Tibial artery (tissue), 4 donors: ENCODE data around the gene ITPK1.

ENCODE experiments used
- DNase-seq, 2 donors: peaks; one replicate each; pipeline ENCODE4 v3.0.0-alpha.2; 2019
- H3K27ac ChIP-seq, 2 donors: fragments of 200-600 bp; sonication (generic) in 1 of 2; 1 replicate in 1 of 2; 2 replicates in 1 of 2; pipeline ENCODE4 v1.5.1; 2018 to 2019; ENCODE audit warnings: mild to moderate bottlenecking in 1 of 2
- H3K27me3 ChIP-seq, 2 donors: fragments of 200-600 bp; sonication (generic) in 1 of 2; one replicate each; pipeline versions ENCODE4 v1.5.1 to v1.6.0; 2016 to 2019
- H3K36me3 ChIP-seq, 3 donors: fragments of 200-600 bp; sonication (generic) in 2 of 3; one replicate each; pipeline ENCODE4 v1.5.1; 2016 to 2019; ENCODE audit warnings: mild to moderate bottlenecking in 2 of 3
- H3K4me1 ChIP-seq, 4 donors: fragments of 200-600 bp; sonication (generic) in 2 of 4; 1 replicate in 3 of 4; 2 replicates in 1 of 4; pipeline ENCODE4 v1.5.1; 2016 to 2019
- H3K4me3 ChIP-seq, 2 donors: fragments of 200-600 bp; sonication (generic) in 1 of 2; 1 replicate in 1 of 2; 2 replicates in 1 of 2; pipeline ENCODE4 v1.5.1; 2018 to 2019; ENCODE audit warnings: mild to moderate bottlenecking in 2 of 2
- H3K9me3 ChIP-seq, 3 donors: fragments of 200-600 bp; sonication (generic) in 1 of 3; one replicate each; pipeline ENCODE4 v1.5.1; 2016 to 2019
- intact Hi-C: fragments of 100-400 bp; cut with DNase I; formaldehyde crosslinking; loops from one replicate; pipeline ENCODE4 v1.15.0; 2023; ENCODE audit warnings: low total_unique reads
- TF ChIP-seq, protein P1 (sequence below), 2 experiments: fragments of 200-600 bp in 1 of 2; fragments of 450-650 bp in 1 of 2; IDR thresholded peaks; one replicate each; pipeline ENCODE4 v1.5.1; 2017 to 2019; ENCODE audit warnings: antibody characterized with exemption in 2 of 2, mild to moderate bottlenecking in 1 of 2, moderate library complexity in 1 of 2

ITPK1 gene

DNA sequence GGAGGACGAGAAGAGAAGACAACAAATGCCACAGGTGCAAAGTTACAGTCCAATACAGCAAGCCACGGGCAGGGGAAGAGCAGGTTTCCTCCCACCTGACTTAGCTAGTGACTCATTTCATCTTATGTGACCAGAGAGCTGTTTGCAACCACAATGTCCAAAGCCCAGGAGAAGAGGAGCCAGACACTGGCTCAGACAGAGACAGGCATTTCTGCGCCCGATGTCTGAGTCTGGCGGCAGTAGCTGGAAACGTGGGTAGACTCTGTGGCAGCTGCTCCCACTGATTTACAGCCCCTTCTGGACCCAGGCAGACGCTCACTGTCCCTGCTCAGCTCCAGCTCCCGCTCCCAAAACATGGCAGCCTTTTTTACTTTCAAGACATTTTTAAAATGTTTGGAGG lies 132.8 kb downstream of the ITPK1 start:
- DNase-seq = no peak
- intact Hi-C loops = no loop called here
- H3K9me3 ChIP-seq = no peaks in the 10 kb centered on the region
- peaks cover 0 to 8% (median 0%) of the 10 kb centered on the region in 3 donors for H3K36me3 ChIP-seq
- H3K4me1 ChIP-seq = peaks cover 0 to 48% (median 29%) of the 10 kb centered on the region in 4 donors
- H3K4me3 ChIP-seq = no peak overlapping the region
- no peaks in the 10 kb centered on the region for H3K27me3 ChIP-seq
- TF ChIP-seq, protein P1, sequence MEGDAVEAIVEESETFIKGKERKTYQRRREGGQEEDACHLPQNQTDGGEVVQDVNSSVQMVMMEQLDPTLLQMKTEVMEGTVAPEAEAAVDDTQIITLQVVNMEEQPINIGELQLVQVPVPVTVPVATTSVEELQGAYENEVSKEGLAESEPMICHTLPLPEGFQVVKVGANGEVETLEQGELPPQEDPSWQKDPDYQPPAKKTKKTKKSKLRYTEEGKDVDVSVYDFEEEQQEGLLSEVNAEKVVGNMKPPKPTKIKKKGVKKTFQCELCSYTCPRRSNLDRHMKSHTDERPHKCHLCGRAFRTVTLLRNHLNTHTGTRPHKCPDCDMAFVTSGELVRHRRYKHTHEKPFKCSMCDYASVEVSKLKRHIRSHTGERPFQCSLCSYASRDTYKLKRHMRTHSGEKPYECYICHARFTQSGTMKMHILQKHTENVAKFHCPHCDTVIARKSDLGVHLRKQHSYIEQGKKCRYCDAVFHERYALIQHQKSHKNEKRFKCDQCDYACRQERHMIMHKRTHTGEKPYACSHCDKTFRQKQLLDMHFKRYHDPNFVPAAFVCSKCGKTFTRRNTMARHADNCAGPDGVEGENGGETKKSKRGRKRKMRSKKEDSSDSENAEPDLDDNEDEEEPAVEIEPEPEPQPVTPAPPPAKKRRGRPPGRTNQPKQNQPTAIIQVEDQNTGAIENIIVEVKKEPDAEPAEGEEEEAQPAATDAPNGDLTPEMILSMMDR (IDR thresholded peaks at IDR 0.05) = no peak
- H3K27ac ChIP-seq = no peak overlapping the region

DNA sequence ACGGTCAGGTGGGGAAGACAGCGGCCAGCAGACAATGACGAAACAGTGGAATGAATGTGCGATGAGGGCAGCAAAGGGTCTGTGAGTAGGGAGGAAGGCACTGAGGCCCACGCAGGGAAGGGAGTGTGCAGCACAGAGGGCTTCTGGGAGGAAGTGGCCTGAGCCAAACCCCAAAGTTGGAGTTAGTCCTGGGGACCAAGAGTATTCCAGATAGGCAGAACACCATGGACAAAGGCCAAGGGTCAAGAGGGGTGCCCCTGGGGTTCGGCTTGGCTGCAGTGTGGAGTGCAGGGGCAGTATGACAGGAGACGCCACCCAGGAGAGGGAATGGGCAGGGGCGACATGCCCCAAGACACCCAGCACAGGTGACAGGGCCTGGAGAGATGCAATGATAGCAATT lies 134.0 kb downstream of the ITPK1 start:
- Histone ChIP-seq H3K36me3 (peaks cover 0 to 16% (median 0%) of the 10 kb centered on the region in 3 donors), H3K27me3 (no peaks in the 10 kb centered on the region), H3K9me3 (no peaks in the 10 kb centered on the region), H3K27ac (no peak overlapping the region), H3K4me3 (no peak overlapping the region), H3K4me1 (peaks cover 0 to 41% (median 21%) of the 10 kb centered on the region in 4 donors)
- intact Hi-C loops = no loop called here
- no peak for DNase-seq
- TF ChIP-seq, protein P1 (IDR thresholded peaks at IDR 0.05) = no peak

DNA sequence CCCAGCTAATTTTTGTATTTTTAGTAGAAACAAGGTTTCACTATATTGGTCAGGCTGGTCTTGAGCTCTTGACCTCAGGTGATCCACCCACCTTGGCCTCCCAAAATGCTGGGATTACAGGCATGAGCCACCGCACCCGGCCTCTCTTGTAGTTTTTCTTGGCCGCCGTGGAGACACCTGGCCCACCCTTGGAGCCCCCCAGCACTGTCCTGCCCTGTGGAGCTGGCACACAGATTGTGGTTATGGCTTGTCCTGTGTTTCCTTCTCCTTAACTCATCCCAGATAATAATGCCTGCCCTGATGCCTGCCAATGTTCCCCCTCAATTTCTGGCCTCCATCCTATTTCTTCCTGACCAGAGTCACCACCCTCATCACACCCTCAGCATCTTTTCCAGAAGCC lies 134.9 kb downstream of the ITPK1 start:
- Histone ChIP-seq H3K27ac (no peak overlapping the region), H3K36me3 (peaks cover 0 to 22% (median 0%) of the 10 kb centered on the region in 3 donors), H3K4me1 (peaks cover 0 to 32% (median 13%) of the 10 kb centered on the region in 4 donors), H3K4me3 (no peak overlapping the region), H3K27me3 (no peaks in the 10 kb centered on the region), H3K9me3 (no peaks in the 10 kb centered on the region)
- intact Hi-C loops = no loop called here
- TF ChIP-seq, protein P1 (IDR thresholded peaks at IDR 0.05) = no peak
- no peak for DNase-seq

DNA sequence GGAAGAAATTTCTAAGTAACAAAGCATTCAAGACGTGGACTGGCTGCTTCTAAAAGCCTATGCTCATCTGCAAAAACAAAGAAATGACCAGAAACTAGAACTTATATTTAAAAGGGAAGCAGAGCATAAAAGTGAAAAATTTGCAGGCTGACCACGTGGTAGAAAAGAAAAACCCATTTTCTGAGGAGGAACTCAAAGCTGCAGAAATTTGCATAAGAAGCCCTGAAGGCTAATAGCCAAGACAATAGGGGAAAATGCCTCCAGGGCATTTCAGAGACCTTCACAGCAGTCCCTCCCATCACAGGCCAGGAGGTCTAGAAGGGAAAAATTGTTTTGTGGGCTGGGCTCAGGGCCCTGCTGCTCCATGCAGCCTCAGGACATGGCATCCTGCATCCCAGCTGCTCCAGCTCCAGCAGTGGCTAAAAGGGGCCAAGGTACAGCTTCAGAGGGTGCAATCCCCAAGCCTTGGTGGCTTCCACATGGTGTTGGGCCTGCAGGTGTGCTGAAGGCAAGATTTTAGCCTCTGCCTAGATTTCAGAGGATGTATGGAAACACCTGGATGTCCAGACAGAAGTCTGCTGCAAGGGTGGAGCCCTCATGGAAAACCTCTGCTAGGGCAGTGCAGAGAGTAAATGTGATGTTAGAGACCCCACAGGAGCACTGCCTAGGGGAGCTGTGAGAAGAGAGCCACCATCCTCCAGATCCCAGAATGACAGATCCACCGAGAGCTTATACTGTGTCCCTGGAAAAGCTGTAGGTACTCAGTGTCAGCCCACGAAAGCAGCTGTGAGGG lies 137.3 kb downstream of the ITPK1 start:
- Histone ChIP-seq H3K27me3 (no peaks in the 10 kb centered on the region), H3K9me3 (no peaks in the 10 kb centered on the region), H3K4me3 (no peak overlapping the region), H3K36me3 (peaks cover 0 to 22% (median 0%) of the 10 kb centered on the region in 3 donors), H3K4me1 (peaks cover 0 to 21% (median 9%) of the 10 kb centered on the region in 4 donors), H3K27ac (no peak overlapping the region)
- TF ChIP-seq, protein P1 (IDR thresholded peaks at IDR 0.05) = no peak
- DNase-seq = no peak
- intact Hi-C loops = no loop called here

DNA sequence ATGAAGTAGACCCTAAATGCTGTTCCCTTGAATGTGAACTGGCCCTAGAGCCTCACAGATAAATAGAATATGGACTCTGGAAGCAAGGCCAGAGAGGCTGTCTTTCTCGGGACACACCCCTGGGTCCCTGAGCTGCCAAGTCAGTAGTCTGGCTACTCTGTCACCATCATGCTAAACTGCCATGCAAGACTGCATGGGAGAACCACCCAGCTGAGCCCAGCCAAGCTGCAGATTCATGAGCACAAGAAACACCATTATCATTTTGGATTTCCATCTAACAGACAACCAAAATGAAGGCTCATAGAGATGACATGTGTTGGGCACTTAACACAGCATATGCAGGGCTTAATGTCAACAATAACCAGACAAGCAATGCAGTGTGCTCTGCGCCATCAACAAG lies 139.5 kb downstream of the ITPK1 start:
- H3K4me1 ChIP-seq = peaks cover 0 to 23% (median 15%) of the 10 kb centered on the region in 4 donors

More for the DNA sequence above, 139.5 kb downstream of the ITPK1 start:
- Histone ChIP-seq H3K27me3 (no peaks in the 10 kb centered on the region), H3K4me3 (no peak overlapping the region), H3K36me3 (peaks cover 0 to 22% (median 0%) of the 10 kb centered on the region in 3 donors), H3K9me3 (no peaks in the 10 kb centered on the region), H3K27ac (no peak overlapping the region)
- intact Hi-C loops = no loop called here
- DNase-seq = no peak
- TF ChIP-seq, protein P1 (IDR thresholded peaks at IDR 0.05) = no peak
